ENCODE data around the gene TMPRSS4. TPM values are rescaled to one million over a fixed set of nuclear protein-coding genes. Genes with fewer than 3 reads are reported as not detected.

TMPRSS4 gene
- total and polyA plus RNA-seq, 8 donors = 2.9 to 7.0 (median 4.4) TPM

- ATAC-seq (no peak), DNase-seq (no peak)
- Histone ChIP-seq H3K36me3 (no peaks in the 10 kb centered on the region), H3K4me3 (no peak overlapping the region), H3K4me1 (peaks cover 4 to 8% of the 10 kb centered on the region in 2 donors), H3K27me3 (peaks cover 0 to 49% of the 10 kb centered on the region in 2 donors), H3K9me3 (no peaks in the 10 kb centered on the region), H3K27ac (no peak overlapping the region)
- intact Hi-C loops (cut with DNase I) = no loop called here
- TF ChIP-seq, protein P1, sequence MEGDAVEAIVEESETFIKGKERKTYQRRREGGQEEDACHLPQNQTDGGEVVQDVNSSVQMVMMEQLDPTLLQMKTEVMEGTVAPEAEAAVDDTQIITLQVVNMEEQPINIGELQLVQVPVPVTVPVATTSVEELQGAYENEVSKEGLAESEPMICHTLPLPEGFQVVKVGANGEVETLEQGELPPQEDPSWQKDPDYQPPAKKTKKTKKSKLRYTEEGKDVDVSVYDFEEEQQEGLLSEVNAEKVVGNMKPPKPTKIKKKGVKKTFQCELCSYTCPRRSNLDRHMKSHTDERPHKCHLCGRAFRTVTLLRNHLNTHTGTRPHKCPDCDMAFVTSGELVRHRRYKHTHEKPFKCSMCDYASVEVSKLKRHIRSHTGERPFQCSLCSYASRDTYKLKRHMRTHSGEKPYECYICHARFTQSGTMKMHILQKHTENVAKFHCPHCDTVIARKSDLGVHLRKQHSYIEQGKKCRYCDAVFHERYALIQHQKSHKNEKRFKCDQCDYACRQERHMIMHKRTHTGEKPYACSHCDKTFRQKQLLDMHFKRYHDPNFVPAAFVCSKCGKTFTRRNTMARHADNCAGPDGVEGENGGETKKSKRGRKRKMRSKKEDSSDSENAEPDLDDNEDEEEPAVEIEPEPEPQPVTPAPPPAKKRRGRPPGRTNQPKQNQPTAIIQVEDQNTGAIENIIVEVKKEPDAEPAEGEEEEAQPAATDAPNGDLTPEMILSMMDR (IDR thresholded peaks at IDR 0.05) = no peak
Measured at GRCh38 chr11:118168316-118168715, 91.4 kb downstream of the TMPRSS4 start.

- intact Hi-C loops (cut with DNase I) = no loop called here
- no peak overlapping the region for H3K4me3 ChIP-seq
- peaks cover 0 to 49% of the 10 kb centered on the region in 2 donors for H3K27me3 ChIP-seq
- DNase-seq (no peak), ATAC-seq (no peak)
- no peaks in the 10 kb centered on the region for H3K36me3 ChIP-seq
- no peaks in the 10 kb centered on the region for H3K9me3 ChIP-seq
- TF ChIP-seq, protein P1 (IDR thresholded peaks at IDR 0.05) = no peak
- no peak overlapping the region for H3K27ac ChIP-seq
- peaks cover 4 to 8% of the 10 kb centered on the region in 2 donors for H3K4me1 ChIP-seq
Measured at GRCh38 chr11:118168751-118169150, 91.9 kb downstream of the TMPRSS4 start.

DNA sequence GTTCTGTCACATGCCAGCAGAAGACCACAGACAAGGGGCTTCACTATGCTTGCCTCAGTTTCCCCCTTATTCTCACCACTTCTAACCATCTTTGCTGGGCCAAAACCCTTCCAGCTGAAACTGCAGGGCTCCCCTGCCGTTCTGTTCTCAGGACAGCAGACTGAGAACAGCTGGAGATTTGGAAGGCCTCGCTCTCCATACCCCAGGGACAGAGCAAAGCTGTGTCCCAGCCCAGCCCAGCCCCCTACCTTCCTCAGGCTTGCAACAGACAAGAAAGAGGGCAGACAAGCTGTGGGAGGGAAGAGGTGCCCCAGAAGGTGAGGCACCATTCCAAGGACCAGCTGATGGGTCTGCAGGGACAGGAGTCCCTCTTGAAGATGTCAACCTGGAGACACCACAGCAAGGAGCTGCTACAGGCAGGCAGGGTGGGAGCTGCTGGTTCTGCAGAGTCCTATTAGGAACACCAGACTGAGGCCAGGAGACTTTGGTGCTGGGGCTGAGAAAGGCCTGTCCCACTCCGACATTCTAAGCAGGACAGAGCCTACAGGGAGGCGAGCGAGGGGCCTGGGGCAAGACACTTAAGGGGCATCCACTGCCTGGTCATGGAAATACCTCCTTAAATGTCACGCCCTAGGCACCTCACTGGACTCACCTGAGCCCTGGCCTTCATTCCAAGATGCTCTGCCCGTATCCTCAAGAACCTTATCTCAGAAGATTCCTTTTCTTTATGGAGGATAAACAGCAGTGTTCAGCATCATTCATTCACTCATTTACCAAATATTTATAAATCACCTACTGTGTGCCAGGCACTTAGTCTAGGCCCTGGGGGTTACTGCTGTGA is 92.6 kb downstream of the TMPRSS4 start:
- peaks cover 0 to 45% of the 10 kb centered on the region in 2 donors for H3K27me3 ChIP-seq
- ATAC-seq (no peak), DNase-seq (peak in 1 of 4 donors; percentile 50)
- intact Hi-C loops (cut with DNase I) = no loop called here
- no peaks in the 10 kb centered on the region for H3K36me3 ChIP-seq
- no peak overlapping the region for H3K27ac ChIP-seq
- no peak overlapping the region for H3K4me3 ChIP-seq
- TF ChIP-seq, protein P1 (IDR thresholded peaks at IDR 0.05) = no peak
- peaks cover 4 to 8% of the 10 kb centered on the region in 2 donors for H3K4me1 ChIP-seq
- no peaks in the 10 kb centered on the region for H3K9me3 ChIP-seq

GRCh38 chr11:118170231-118170630 is 93.4 kb downstream of the TMPRSS4 start:
- TF ChIP-seq, protein P1 (IDR thresholded peaks at IDR 0.05) = no peak
- no peaks in the 10 kb centered on the region for H3K36me3 ChIP-seq
- DNase-seq (no peak), ATAC-seq (no peak)
- intact Hi-C loops (cut with DNase I) = no loop called here
- no peaks in the 10 kb centered on the region for H3K9me3 ChIP-seq
- no peak overlapping the region for H3K27ac ChIP-seq
- peaks cover 0 to 39% of the 10 kb centered on the region in 2 donors for H3K27me3 ChIP-seq
- peaks cover 8 to 14% of the 10 kb centered on the region in 2 donors for H3K4me1 ChIP-seq
- H3K4me3 ChIP-seq = no peak overlapping the region

GRCh38 chr11:118170882-118171268 is 94.0 kb downstream of the TMPRSS4 start:
- peak; percentile 56 for ATAC-seq
- intact Hi-C loops (cut with DNase I) = no loop called here
- H3K9me3 ChIP-seq = no peaks in the 10 kb centered on the region
- TF ChIP-seq, protein P1 (IDR thresholded peaks at IDR 0.05) = no peak
- H3K27ac ChIP-seq = no peak overlapping the region
- H3K4me3 ChIP-seq = no peak overlapping the region
- no peaks in the 10 kb centered on the region for H3K36me3 ChIP-seq
- peaks cover 0 to 37% of the 10 kb centered on the region in 2 donors for H3K27me3 ChIP-seq
- DNase-seq = no peak
- H3K4me1 ChIP-seq = peaks cover 8 to 18% of the 10 kb centered on the region in 2 donors

Other genes with a start within 250 kb of the TMPRSS4 start
- gene FXYD6, start 200.4 kb upstream of the TMPRSS4 start, total RNA-seq = 10 to 100 TPM; 41.4 to 55.0 TPM
- gene FXYD6, start 200.4 kb upstream of the TMPRSS4 start, polyA plus RNA-seq (ENCODE audit: insufficient read length in 6 of 6) = 100 to 1,000 TPM; 136 to 188 (median 159) TPM
- 1 to 10 TPM; 4.6 to 5.4 TPM for gene TMPRSS13, start 147.7 kb upstream of the TMPRSS4 start, total RNA-seq
- gene TMPRSS13, start 147.7 kb upstream of the TMPRSS4 start, polyA plus RNA-seq (ENCODE audit: insufficient read length in 6 of 6) = 10 to 100 TPM in 1 of 6 donors, 1 to 10 TPM in 5; 7.2 to 10.7 (median 8.9) TPM
- 10 to 100 TPM; 21.2 to 56.8 TPM for gene IL10RA, start 90.7 kb upstream of the TMPRSS4 start, total RNA-seq
- gene IL10RA, start 90.7 kb upstream of the TMPRSS4 start, polyA plus RNA-seq (ENCODE audit: insufficient read length in 6 of 6) = 1 to 10 TPM; 4.0 to 6.7 (median 5.4) TPM
- not detected for gene SMIM35, start 9.9 kb downstream of the TMPRSS4 start, total RNA-seq
- gene SMIM35, start 9.9 kb downstream of the TMPRSS4 start, polyA plus RNA-seq (ENCODE audit: insufficient read length in 6 of 6) = 1 to 10 TPM in 1 of 6 donors, under 1 TPM in 5; 0.20 to 1.1 (median 0.55) TPM
- gene SCN4B, start 75.7 kb downstream of the TMPRSS4 start, total RNA-seq = 1 to 10 TPM; 2.2 to 4.7 TPM
- 10 to 100 TPM in 1 of 6 donors, 1 to 10 TPM in 5; 7.4 to 10.1 (median 7.5) TPM for gene SCN4B, start 75.7 kb downstream of the TMPRSS4 start, polyA plus RNA-seq (ENCODE audit: insufficient read length in 6 of 6)
- 1 to 10 TPM; 1.0 to 4.1 TPM for gene SCN2B, start 99.6 kb downstream of the TMPRSS4 start, total RNA-seq
- 1 to 10 TPM; 4.6 to 5.9 (median 4.9) TPM for gene SCN2B, start 99.6 kb downstream of the TMPRSS4 start, polyA plus RNA-seq (ENCODE audit: insufficient read length in 6 of 6)
- gene JAML, start 147.9 kb downstream of the TMPRSS4 start, total RNA-seq = 10 to 100 TPM; 20.4 to 47.2 TPM
- 1 to 10 TPM; 3.7 to 8.5 (median 6.4) TPM for gene JAML, start 147.9 kb downstream of the TMPRSS4 start, polyA plus RNA-seq (ENCODE audit: insufficient read length in 6 of 6)
- gene MPZL3, start 175.3 kb downstream of the TMPRSS4 start, total RNA-seq = 10 to 100 TPM; 13.2 to 16.3 TPM
- gene MPZL3, start 175.3 kb downstream of the TMPRSS4 start, polyA plus RNA-seq (ENCODE audit: insufficient read length in 6 of 6) = 1 to 10 TPM; 5.2 to 8.8 (median 6.3) TPM
- gene MPZL2, start 187.2 kb downstream of the TMPRSS4 start, total RNA-seq = 100 to 1,000 TPM; 111 to 117 TPM
- gene MPZL2, start 187.2 kb downstream of the TMPRSS4 start, polyA plus RNA-seq (ENCODE audit: insufficient read length in 6 of 6) = 10 to 100 TPM; 52.0 to 89.4 (median 66.6) TPM
- gene CD3E, start 227.7 kb downstream of the TMPRSS4 start, total RNA-seq = 10 to 100 TPM in 1 of 2 donors, 1 to 10 TPM in 1; 3.6 to 10.5 TPM
- gene CD3E, start 227.7 kb downstream of the TMPRSS4 start, polyA plus RNA-seq (ENCODE audit: insufficient read length in 6 of 6) = 1 to 10 TPM in 5 of 6 donors, under 1 TPM in 1; 0.95 to 3.3 (median 1.7) TPM

Data from left lung (tissue), 10 donors.